Measurements from ENCODE around the gene ADGRA1.

GRCh38 chr10:133061296-133062038 lies 26.3 kb upstream of the ADGRA1 start:
- TF ChIP-seq EZH2 (IDR thresholded peaks at IDR 0.05; ENCODE audit: borderline replicate concordance, low read depth, low read length, severe bottlenecking) (no peak), CTCF (IDR thresholded peaks at IDR 0.05; ENCODE audit: borderline replicate concordance, extremely low read depth, low read length, poor library complexity, severe bottlenecking) (no peak)

All from DND-41 (cell line).